ENCODE measurements around the gene PEX16. TPM values are rescaled to one million over a fixed set of nuclear protein-coding genes. Genes with fewer than 3 reads are reported as not detected.
A peak's percentile ranks its signal among the peaks of the same experiment; 100 is the strongest.

The PEX16 gene
- total and polyA plus RNA-seq, 2 experiments from 2014 or later, result 28.0 to 32.8 TPM

GRCh38 chr11:45931739-45932138, 14.1 kb upstream of the PEX16 start:
- no peaks in the 10 kb centered on the region for H3K27me3 ChIP-seq
- no peaks in the 10 kb centered on the region for H3K36me3 ChIP-seq (replicated peaks; ENCODE audit: insufficient read depth, low read depth)
- no peaks in the 10 kb centered on the region for H4K20me1 ChIP-seq (ENCODE audit: insufficient read depth, poor library complexity, severe bottlenecking)
- no peaks in the 10 kb centered on the region for H3K9me2 ChIP-seq (replicated peaks; ENCODE audit: insufficient read depth)
- no peak overlapping the region for H3K27ac ChIP-seq
- no peak overlapping the region for H2AFZ ChIP-seq
- H3K9me3 ChIP-seq (ENCODE audit: low read depth), result no peaks in the 10 kb centered on the region
- H3K79me2 ChIP-seq, result no peaks in the 10 kb centered on the region
- TF ChIP-seq EZH2 (IDR thresholded peaks at IDR 0.05; ENCODE audit: borderline replicate concordance) (no peak), CTCF (IDR thresholded peaks at IDR 0.05; ENCODE audit: poor library complexity) (no peak), EZH2phosphoT487 (IDR thresholded peaks at IDR 0.05; ENCODE audit: low read depth, severe bottlenecking, unreplicated experiment) (no peak)
- H3K4me3 ChIP-seq, result no peak overlapping the region
- no peak overlapping the region for H3K4me2 ChIP-seq
- peaks cover 4% of the 10 kb centered on the region for H3K4me1 ChIP-seq (ENCODE audit: insufficient read depth)
- 87% methylated on average over 7 of the region's 10 CpGs for WGBS (ENCODE audit: low lambda C conversion rate, missing lambda C conversion rate)
- DNase-seq (ENCODE audit: low spot score), result no peak

GRCh38 chr11:45930951-45931570, 13.4 kb upstream of the PEX16 start:
- Histone ChIP-seq H3K4me3 (no peak overlapping the region), H2AFZ (no peak overlapping the region), H4K20me1 (ENCODE audit: insufficient read depth, poor library complexity, severe bottlenecking) (no peaks in the 10 kb centered on the region), H3K27ac (no peak overlapping the region), H3K79me2 (no peaks in the 10 kb centered on the region), H3K4me2 (no peak overlapping the region), H3K9me2 (replicated peaks; ENCODE audit: insufficient read depth) (no peaks in the 10 kb centered on the region), H3K36me3 (replicated peaks; ENCODE audit: insufficient read depth, low read depth) (no peaks in the 10 kb centered on the region), H3K27me3 (no peaks in the 10 kb centered on the region), H3K4me1 (ENCODE audit: insufficient read depth) (peaks cover 4% of the 10 kb centered on the region), H3K9me3 (ENCODE audit: low read depth) (no peaks in the 10 kb centered on the region)
- TF ChIP-seq EZH2phosphoT487 (IDR thresholded peaks at IDR 0.05; ENCODE audit: low read depth, severe bottlenecking, unreplicated experiment), result no peak
- TF ChIP-seq CTCF (IDR thresholded peaks at IDR 0.05; ENCODE audit: poor library complexity), result no peak
- no peak for TF ChIP-seq EZH2 (IDR thresholded peaks at IDR 0.05; ENCODE audit: borderline replicate concordance)
- 89% methylated on average over 8 of the region's 8 CpGs for WGBS (ENCODE audit: low lambda C conversion rate, missing lambda C conversion rate)
- DNase-seq (ENCODE audit: low spot score), result no peak

- H3K4me3 ChIP-seq, result no peak overlapping the region
- no peaks in the 10 kb centered on the region for H3K27me3 ChIP-seq
- H3K9me2 ChIP-seq (replicated peaks; ENCODE audit: insufficient read depth), result no peaks in the 10 kb centered on the region
- 93% methylated on average over 14 of the region's 14 CpGs for WGBS (ENCODE audit: low lambda C conversion rate, missing lambda C conversion rate)
- H2AFZ ChIP-seq, result no peak overlapping the region
- H3K27ac ChIP-seq, result no peak overlapping the region
- no peak overlapping the region for H3K4me2 ChIP-seq
- H3K4me1 ChIP-seq (ENCODE audit: insufficient read depth), result peaks cover 4% of the 10 kb centered on the region
- peak; percentile 13 for DNase-seq (ENCODE audit: low spot score)
- no peaks in the 10 kb centered on the region for H3K79me2 ChIP-seq
- H3K9me3 ChIP-seq (ENCODE audit: low read depth), result no peaks in the 10 kb centered on the region
- H4K20me1 ChIP-seq (ENCODE audit: insufficient read depth, poor library complexity, severe bottlenecking), result no peaks in the 10 kb centered on the region
- no peaks in the 10 kb centered on the region for H3K36me3 ChIP-seq (replicated peaks; ENCODE audit: insufficient read depth, low read depth)
- TF ChIP-seq EZH2 (IDR thresholded peaks at IDR 0.05; ENCODE audit: borderline replicate concordance) (no peak), EZH2phosphoT487 (IDR thresholded peaks at IDR 0.05; ENCODE audit: low read depth, severe bottlenecking, unreplicated experiment) (no peak), CTCF (IDR thresholded peaks at IDR 0.05; ENCODE audit: poor library complexity) (no peak)
Observed at GRCh38 chr11:45930031-45930794, 12.5 kb upstream of the PEX16 start.
